ENCODE results near the gene EGLN1. TPM values are rescaled to one million over a fixed set of nuclear protein-coding genes. Genes with fewer than 3 reads are reported as not detected.
A peak's percentile ranks its signal among the peaks of the same experiment; 100 is the strongest.

EGLN1 gene
- polyA plus RNA-seq, 1 of the 3 experiments (the other 2 are of a cell fraction), result 10.7 TPM

DNA sequence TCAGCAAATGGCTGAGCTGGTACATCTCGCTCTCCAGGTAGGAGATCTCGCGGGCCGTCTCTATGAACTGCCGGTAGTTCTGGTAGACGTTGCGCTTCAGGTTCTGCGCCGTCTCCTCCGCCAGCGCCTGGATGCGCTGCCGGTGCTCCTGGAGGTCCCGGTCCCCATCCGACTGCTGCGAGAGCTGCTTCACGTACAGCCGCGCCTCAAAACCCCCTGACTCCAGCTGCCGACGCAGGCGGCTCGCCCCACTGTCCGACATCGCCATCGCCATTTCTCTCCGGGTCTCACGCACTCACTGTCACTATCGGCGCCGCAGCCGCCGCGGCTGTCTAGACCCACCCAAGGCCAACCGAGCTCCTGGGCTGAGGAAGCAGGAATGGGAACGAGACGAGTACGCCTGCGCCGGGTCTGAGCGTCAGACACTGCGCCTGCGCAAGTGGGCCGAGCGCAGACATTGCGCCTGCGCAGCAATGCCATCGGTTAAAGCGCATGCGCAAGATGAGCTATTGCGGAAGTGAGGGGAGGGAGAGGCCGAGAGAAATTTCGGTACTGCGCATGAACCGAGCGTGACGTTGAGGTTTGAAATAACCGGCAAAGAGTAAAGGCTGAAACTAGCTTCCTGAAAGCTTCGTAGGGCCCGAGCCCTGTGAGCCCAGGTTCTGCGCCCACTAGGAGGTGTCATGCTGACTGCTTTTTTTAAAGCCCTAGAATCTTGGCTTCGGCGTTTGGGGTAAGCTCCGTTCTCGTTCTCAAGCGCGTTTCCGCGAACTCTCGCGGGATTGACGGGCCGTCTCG lies 84.4 kb downstream of the EGLN1 start, which contains the start of gene EXOC8 (continued):
- TF ChIP-seq NFIC (IDR thresholded peaks at IDR 0.05; ENCODE audit: borderline replicate concordance) (no peak), IRF3 (IDR thresholded peaks at IDR 0.05; ENCODE audit: low read depth, low read length) (no peak), TAF1 (IDR thresholded peaks at IDR 0.05; ENCODE audit: borderline replicate concordance, low read depth, low read length) (peak; percentile 95), CTCF (IDR thresholded peaks at IDR 0.05) (peak; percentile 8; the same call in 1 of the 2 replicates), MAX (IDR thresholded peaks at IDR 0.05; ENCODE audit: low read depth) (peak; percentile 47), CHD2 (IDR thresholded peaks at IDR 0.05; ENCODE audit: low read length, partially characterized antibody) (peak; percentile 99), EP300 (IDR thresholded peaks at IDR 0.05; ENCODE audit: borderline replicate concordance in 1 of 2, low read depth in 1 of 2, low read length in 1 of 2) (no peak), YY1 (IDR thresholded peaks at IDR 0.05; ENCODE audit: low read depth) (peak; percentile 23; the same call in 1 of the 2 replicates), SIN3A (IDR thresholded peaks at IDR 0.05; ENCODE audit: borderline replicate concordance, low read depth, low read length) (peak; percentile 72; the same call in 1 of the 2 replicates)
- TF ChIP-seq, protein P1, sequence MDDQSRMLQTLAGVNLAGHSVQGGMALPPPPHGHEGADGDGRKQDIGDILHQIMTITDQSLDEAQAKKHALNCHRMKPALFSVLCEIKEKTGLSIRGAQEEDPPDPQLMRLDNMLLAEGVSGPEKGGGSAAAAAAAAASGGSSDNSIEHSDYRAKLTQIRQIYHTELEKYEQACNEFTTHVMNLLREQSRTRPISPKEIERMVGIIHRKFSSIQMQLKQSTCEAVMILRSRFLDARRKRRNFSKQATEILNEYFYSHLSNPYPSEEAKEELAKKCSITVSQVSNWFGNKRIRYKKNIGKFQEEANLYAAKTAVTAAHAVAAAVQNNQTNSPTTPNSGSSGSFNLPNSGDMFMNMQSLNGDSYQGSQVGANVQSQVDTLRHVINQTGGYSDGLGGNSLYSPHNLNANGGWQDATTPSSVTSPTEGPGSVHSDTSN (IDR thresholded peaks at IDR 0.05), result no peak

- Histone ChIP-seq H4K20me1 (ENCODE audit: insufficient read depth) (peaks cover 42% of the 10 kb centered on the region), H3K36me3 (replicated peaks in 1 of 2; ENCODE audit: control insufficient read depth in 1 of 2, insufficient read depth in 2 of 2, low read length in 1 of 2) (peaks cover 33 to 38% of the 10 kb centered on the region in 2 experiments), H3K9ac (peak overlapping the region; percentile 88), H3K9me2 (no peaks in the 10 kb centered on the region), H3K9me3 (no peaks in the 10 kb centered on the region), H3K27me3 (ENCODE audit: insufficient read depth) (no peaks in the 10 kb centered on the region), H3K4me1 (ENCODE audit: control insufficient read depth in 1 of 2, insufficient read depth in 2 of 2, low read depth in 1 of 2, low read length in 1 of 2) (peaks cover 13 to 44% of the 10 kb centered on the region in 2 experiments; a peak in 3 of 4 replicates), H3K4me3 (ENCODE audit: low read depth in 2 of 2, low read length in 1 of 2) (peak overlapping the region; percentile 87 to 98), H3K79me2 (ENCODE audit: insufficient read depth) (peaks cover 94% of the 10 kb centered on the region), H3K4me2 (peak overlapping the region; percentile 98), H3F3A (replicated peaks; ENCODE audit: insufficient read depth) (peaks cover 2% of the 10 kb centered on the region), H2AFZ (ENCODE audit: low read depth) (peak overlapping the region; percentile 86), H3K27ac (ENCODE audit: low read depth in 2 of 2, low read length in 1 of 2) (peak overlapping the region; percentile 62 to 99; a peak in 3 of 4 replicates)
- 2% methylated on average over 9 of the region's 32 CpGs for WGBS (ENCODE audit: low lambda C conversion rate)
- DNase-seq, result peak; percentile 65
- ChIA-PET CTCF (interaction anchor here (1.7 to 3.0 kb wide), 2 partner anchors 16 to 20 kb away, joined by 7 to 10 read pairs; no protein-coding TSS in a partner anchor), POLR2A (interaction anchor here (1.0 kb wide), 1 partner anchor 85 kb away, joined by 3 read pairs; no protein-coding TSS in a partner anchor)
- TF ChIP-seq TAF1 (IDR thresholded peaks at IDR 0.05; ENCODE audit: borderline replicate concordance, low read depth, low read length), result no peak
- no peak for TF ChIP-seq FOXJ3 (CRISPR knock-in tag; IDR thresholded peaks at IDR 0.05)
- no peak for TF ChIP-seq FOXM1 (IDR thresholded peaks at IDR 0.05; ENCODE audit: low read depth)
- TF ChIP-seq MXI1 (IDR thresholded peaks at IDR 0.05; ENCODE audit: low read depth, low read length), result no peak
- no peak for TF ChIP-seq RFX5 (IDR thresholded peaks at IDR 0.05; ENCODE audit: low read length)
- no peak for TF ChIP-seq POLR2AphosphoS5 (IDR thresholded peaks at IDR 0.05; ENCODE audit: low read depth, low read length)
- TF ChIP-seq SIN3A (IDR thresholded peaks at IDR 0.05; ENCODE audit: borderline replicate concordance, low read depth, low read length), result no peak
- TF ChIP-seq, protein P1 (IDR thresholded peaks at IDR 0.05), result no peak
- TF ChIP-seq TCF12 (IDR thresholded peaks at IDR 0.05), result no peak
- no peak for TF ChIP-seq RXRA (IDR thresholded peaks at IDR 0.05; ENCODE audit: borderline replicate concordance, low read depth)
- TF ChIP-seq, protein P2, sequence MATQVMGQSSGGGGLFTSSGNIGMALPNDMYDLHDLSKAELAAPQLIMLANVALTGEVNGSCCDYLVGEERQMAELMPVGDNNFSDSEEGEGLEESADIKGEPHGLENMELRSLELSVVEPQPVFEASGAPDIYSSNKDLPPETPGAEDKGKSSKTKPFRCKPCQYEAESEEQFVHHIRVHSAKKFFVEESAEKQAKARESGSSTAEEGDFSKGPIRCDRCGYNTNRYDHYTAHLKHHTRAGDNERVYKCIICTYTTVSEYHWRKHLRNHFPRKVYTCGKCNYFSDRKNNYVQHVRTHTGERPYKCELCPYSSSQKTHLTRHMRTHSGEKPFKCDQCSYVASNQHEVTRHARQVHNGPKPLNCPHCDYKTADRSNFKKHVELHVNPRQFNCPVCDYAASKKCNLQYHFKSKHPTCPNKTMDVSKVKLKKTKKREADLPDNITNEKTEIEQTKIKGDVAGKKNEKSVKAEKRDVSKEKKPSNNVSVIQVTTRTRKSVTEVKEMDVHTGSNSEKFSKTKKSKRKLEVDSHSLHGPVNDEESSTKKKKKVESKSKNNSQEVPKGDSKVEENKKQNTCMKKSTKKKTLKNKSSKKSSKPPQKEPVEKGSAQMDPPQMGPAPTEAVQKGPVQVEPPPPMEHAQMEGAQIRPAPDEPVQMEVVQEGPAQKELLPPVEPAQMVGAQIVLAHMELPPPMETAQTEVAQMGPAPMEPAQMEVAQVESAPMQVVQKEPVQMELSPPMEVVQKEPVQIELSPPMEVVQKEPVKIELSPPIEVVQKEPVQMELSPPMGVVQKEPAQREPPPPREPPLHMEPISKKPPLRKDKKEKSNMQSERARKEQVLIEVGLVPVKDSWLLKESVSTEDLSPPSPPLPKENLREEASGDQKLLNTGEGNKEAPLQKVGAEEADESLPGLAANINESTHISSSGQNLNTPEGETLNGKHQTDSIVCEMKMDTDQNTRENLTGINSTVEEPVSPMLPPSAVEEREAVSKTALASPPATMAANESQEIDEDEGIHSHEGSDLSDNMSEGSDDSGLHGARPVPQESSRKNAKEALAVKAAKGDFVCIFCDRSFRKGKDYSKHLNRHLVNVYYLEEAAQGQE (IDR thresholded peaks at IDR 0.05; ENCODE audit: low read depth, low read length), result no peak
- TF ChIP-seq EZH2phosphoT487 (IDR thresholded peaks at IDR 0.05; ENCODE audit: borderline replicate concordance, low read depth), result no peak
- TF ChIP-seq CHD2 (IDR thresholded peaks at IDR 0.05; ENCODE audit: low read length, partially characterized antibody), result no peak
These were observed 85.0 kb downstream of the EGLN1 start for GRCh38 chr1:231337043-231337471.

All from SK-N-SH (cell line).